ENCODE data around the gene OR2D3. TPM values are rescaled to one million over a fixed set of nuclear protein-coding genes. Genes with fewer than 3 reads are reported as not detected.

OR2D3 gene
- total and polyA plus RNA-seq, 7 donors, result not detected

DNA sequence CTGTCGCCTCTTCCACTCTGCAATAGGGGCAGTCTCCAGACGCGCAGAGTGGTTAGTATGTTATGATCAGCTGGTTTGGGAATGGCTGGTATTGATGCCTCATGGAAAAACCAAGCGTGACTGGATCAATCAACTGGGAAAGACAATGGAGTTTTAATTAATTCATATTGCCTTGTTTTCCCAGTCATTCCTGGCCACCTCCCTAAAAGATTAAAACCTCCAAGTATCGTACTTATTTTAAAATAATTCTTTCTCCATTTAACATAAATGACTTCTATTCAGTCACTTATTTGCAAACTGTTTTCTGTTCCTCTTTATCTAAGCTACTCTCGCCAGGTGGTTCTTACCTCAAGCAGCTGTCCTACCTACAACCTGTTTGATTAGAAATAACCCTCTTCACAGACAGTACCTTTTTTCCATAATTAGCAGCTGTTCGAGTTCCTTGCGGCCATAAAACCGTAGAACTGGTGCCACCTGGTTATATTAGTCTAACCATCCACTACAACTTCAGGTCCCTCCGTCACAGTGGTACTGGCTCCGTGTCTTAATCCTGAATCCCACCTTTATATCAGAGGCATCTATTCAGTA lies 6.3 kb downstream of the OR2D3 start:
- TF ChIP-seq CTCF (IDR thresholded peaks at IDR 0.05) (no peak), EP300 (IDR thresholded peaks at IDR 0.05) (no peak), POLR2AphosphoS5 (IDR thresholded peaks at IDR 0.05) (no peak), POLR2A (IDR thresholded peaks at IDR 0.05) (no peak)
- H3K36me3 ChIP-seq, result no peaks in the 10 kb centered on the region
- no peaks in the 10 kb centered on the region for H3K9me3 ChIP-seq
- 6 to 15% methylated on average over 11 of the region's 11 CpGs for WGBS, 2 donors
- H3K4me3 ChIP-seq, result peak overlapping the region; percentile 43 to 70 (median 56)
- intact Hi-C loops (cut with DNase I), result loop anchor here (10.0 kb wide), 1 partner anchor 68 kb away; no protein-coding TSS in a partner anchor
- H3K4me1 ChIP-seq, result peaks cover 0 to 15% (median 10%) of the 10 kb centered on the region in 4 donors
- H3K27me3 ChIP-seq, result no peaks in the 10 kb centered on the region
- no peak for DNase-seq
- peak overlapping the region in 3 of 4 donors; percentile 61 to 67 (median 66) for H3K27ac ChIP-seq

- WGBS, 2 donors, result 74 to 77% methylated on average over 4 of the region's 4 CpGs
- TF ChIP-seq POLR2A (IDR thresholded peaks at IDR 0.05), result no peak
- TF ChIP-seq CTCF (IDR thresholded peaks at IDR 0.05), result no peak
- no peak for TF ChIP-seq EP300 (IDR thresholded peaks at IDR 0.05)
- intact Hi-C loops (cut with DNase I), result loop anchor here (10.0 kb wide), 1 partner anchor 66 kb away; no protein-coding TSS in a partner anchor
- Histone ChIP-seq H3K4me3 (no peak overlapping the region), H3K4me1 (peaks cover 0 to 15% (median 10%) of the 10 kb centered on the region in 4 donors), H3K36me3 (no peaks in the 10 kb centered on the region), H3K27ac (no peak overlapping the region), H3K9me3 (no peaks in the 10 kb centered on the region), H3K27me3 (no peaks in the 10 kb centered on the region)
- DNase-seq, result no peak
These were observed 8.1 kb downstream of the OR2D3 start for GRCh38 chr11:6928916-6929315.

- 84 to 86% methylated on average over 3 of the region's 3 CpGs for WGBS, 2 donors
- H3K9me3 ChIP-seq, result no peaks in the 10 kb centered on the region
- H3K4me1 ChIP-seq, result peaks cover 0 to 15% (median 10%) of the 10 kb centered on the region in 4 donors
- no peak for DNase-seq
- no peaks in the 10 kb centered on the region for H3K36me3 ChIP-seq
- H3K27ac ChIP-seq, result no peak overlapping the region
- no peak for TF ChIP-seq POLR2A (IDR thresholded peaks at IDR 0.05)
- TF ChIP-seq CTCF (IDR thresholded peaks at IDR 0.05), result no peak
- TF ChIP-seq POLR2AphosphoS5 (IDR thresholded peaks at IDR 0.05), result no peak
- no peak for TF ChIP-seq EP300 (IDR thresholded peaks at IDR 0.05)
- H3K27me3 ChIP-seq, result no peaks in the 10 kb centered on the region
- intact Hi-C loops (cut with DNase I), result no loop called here
- no peak overlapping the region for H3K4me3 ChIP-seq
These were observed 10.4 kb downstream of the OR2D3 start for GRCh38 chr11:6931146-6931713.

GRCh38 chr11:6932145-6932544 lies 11.3 kb downstream of the OR2D3 start:
- WGBS, 2 donors, result 79 to 90% methylated on average over 7 of the region's 7 CpGs
- DNase-seq, result no peak
- Histone ChIP-seq H3K9me3 (no peaks in the 10 kb centered on the region), H3K27ac (no peak overlapping the region), H3K4me3 (no peak overlapping the region), H3K27me3 (no peaks in the 10 kb centered on the region), H3K36me3 (no peaks in the 10 kb centered on the region), H3K4me1 (peaks cover 0 to 8% (median 5%) of the 10 kb centered on the region in 4 donors)
- TF ChIP-seq EP300 (IDR thresholded peaks at IDR 0.05), result no peak
- intact Hi-C loops (cut with DNase I), result no loop called here

DNA sequence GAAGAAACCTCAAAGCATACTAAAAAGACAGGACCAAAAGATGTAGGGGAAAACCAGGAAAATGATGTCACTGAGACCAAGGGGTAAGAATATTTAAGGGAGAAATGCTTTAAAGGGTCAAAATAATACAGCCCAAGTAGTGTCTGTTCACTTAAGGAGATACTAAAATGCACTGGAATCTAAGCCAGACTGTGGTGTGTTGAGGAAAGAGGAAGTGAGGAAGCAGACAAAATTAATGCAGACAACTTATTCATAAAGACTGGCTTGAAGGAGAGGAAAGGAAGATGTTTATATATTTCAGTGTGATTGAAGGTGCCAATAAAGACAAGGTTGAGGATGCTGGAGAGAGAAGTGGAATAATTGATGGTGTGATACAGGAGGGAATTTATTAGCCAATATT lies 21.2 kb downstream of the OR2D3 start:
- no peak for TF ChIP-seq EP300 (IDR thresholded peaks at IDR 0.05)
- TF ChIP-seq POLR2A (IDR thresholded peaks at IDR 0.05), result no peak
- no peak for TF ChIP-seq CTCF (IDR thresholded peaks at IDR 0.05)
- TF ChIP-seq POLR2AphosphoS5 (IDR thresholded peaks at IDR 0.05), result no peak
- Histone ChIP-seq H3K9me3 (no peaks in the 10 kb centered on the region), H3K4me1 (no peaks in the 10 kb centered on the region), H3K36me3 (no peaks in the 10 kb centered on the region), H3K27ac (no peak overlapping the region), H3K27me3 (no peaks in the 10 kb centered on the region), H3K4me3 (no peak overlapping the region)
- no peak for DNase-seq
- intact Hi-C loops (cut with DNase I), result no loop called here
